22Rv1 (cell line): ENCODE data around the gene KCNIP4.

ENCODE experiments used
- ZFX ChIP-seq: fragments of 450-650 bp; IDR thresholded peaks from 2 replicates; pipeline ENCODE4 v1.6.1; 2017; ENCODE audit warnings: antibody characterized with exemption, borderline replicate concordance
- TF ChIP-seq, protein P1 (sequence below): fragments of 450-650 bp; IDR thresholded peaks from 2 replicates; pipeline ENCODE4 v1.5.1; 2017; ENCODE audit warnings: mild to moderate bottlenecking

DNA sequence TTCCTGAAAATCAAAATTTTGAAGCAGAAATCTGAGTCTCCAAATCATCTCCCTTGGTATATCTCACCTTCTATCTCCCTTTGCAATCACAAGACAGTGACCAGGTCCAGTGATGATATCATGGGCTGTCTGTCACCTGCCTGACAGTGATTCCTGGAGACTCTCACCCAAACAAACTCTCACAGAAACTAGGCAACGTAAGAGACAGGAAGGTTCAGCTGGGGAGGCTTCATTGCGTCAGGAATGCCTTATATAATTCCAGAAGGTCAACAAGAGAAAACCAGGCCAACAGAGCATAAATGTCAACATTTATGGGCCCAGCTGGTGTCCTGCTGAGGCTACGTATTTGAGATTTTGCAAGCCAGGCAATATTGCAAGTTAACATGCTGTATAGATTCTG, 412.7 kb downstream of the KCNIP4 start:
- TF ChIP-seq, protein P1, sequence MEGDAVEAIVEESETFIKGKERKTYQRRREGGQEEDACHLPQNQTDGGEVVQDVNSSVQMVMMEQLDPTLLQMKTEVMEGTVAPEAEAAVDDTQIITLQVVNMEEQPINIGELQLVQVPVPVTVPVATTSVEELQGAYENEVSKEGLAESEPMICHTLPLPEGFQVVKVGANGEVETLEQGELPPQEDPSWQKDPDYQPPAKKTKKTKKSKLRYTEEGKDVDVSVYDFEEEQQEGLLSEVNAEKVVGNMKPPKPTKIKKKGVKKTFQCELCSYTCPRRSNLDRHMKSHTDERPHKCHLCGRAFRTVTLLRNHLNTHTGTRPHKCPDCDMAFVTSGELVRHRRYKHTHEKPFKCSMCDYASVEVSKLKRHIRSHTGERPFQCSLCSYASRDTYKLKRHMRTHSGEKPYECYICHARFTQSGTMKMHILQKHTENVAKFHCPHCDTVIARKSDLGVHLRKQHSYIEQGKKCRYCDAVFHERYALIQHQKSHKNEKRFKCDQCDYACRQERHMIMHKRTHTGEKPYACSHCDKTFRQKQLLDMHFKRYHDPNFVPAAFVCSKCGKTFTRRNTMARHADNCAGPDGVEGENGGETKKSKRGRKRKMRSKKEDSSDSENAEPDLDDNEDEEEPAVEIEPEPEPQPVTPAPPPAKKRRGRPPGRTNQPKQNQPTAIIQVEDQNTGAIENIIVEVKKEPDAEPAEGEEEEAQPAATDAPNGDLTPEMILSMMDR: no peak
- TF ChIP-seq ZFX: no peak
